ENCODE results near the gene IL19.

Gene IL19

DNA sequence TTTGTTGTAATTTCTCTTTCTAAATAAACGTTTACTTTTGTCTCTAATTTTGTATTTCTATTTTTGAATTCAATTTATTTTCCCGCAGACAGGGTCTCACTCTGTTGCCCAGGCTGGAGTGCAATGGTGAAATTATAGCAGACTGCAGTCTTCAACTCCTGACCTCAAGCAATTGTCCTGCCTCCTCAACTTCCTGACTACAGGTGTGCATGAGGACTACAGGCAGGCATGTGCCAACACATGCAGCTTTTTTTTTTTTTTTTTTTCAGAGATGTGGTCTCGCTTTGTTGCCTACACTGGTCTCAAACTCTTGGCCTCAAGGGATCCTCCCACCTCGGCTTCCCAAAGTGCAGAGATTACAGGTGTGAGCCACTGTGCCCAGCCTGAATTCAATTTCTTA is 58.2 kb downstream of the IL19 start:
- Histone ChIP-seq H2AFZ (ENCODE audit: low read length) (no peak overlapping the region), H3K9ac (ENCODE audit: low read depth, low read length, poor library complexity, severe bottlenecking) (no peak overlapping the region), H4K20me1 (ENCODE audit: insufficient read depth, low read length, poor library complexity, severe bottlenecking) (no peaks in the 10 kb centered on the region), H3K79me2 (ENCODE audit: insufficient read depth, low read length) (no peaks in the 10 kb centered on the region), H3K36me3 (ENCODE audit: insufficient read depth, low read length) (no peaks in the 10 kb centered on the region), H3K27me3 (ENCODE audit: insufficient read depth, low read length, poor library complexity, severe bottlenecking) (no peaks in the 10 kb centered on the region), H3K9me3 (ENCODE audit: insufficient read depth, low read depth, low read length) (no peaks in the 10 kb centered on the region), H3K9me2 (replicated peaks; ENCODE audit: low read depth, low read length) (no peaks in the 10 kb centered on the region), H3F3A (ENCODE audit: low read depth) (0 out of 2 replicates have a peak, but pooled peaks cover 3% of the 10 kb centered on the region), H3K4me2 (ENCODE audit: low read depth, low read length, poor library complexity, severe bottlenecking) (peak overlapping the region; percentile 3), H3K4me3 (ENCODE audit: low read length, poor library complexity, severe bottlenecking) (no peak overlapping the region), H3K4me1 (ENCODE audit: insufficient read depth, low read length, poor library complexity, severe bottlenecking) (peaks cover 52% of the 10 kb centered on the region)
- TF ChIP-seq EZH2phosphoT487 (IDR thresholded peaks at IDR 0.05; ENCODE audit: borderline replicate concordance) = no peak
- TF ChIP-seq, protein P1, sequence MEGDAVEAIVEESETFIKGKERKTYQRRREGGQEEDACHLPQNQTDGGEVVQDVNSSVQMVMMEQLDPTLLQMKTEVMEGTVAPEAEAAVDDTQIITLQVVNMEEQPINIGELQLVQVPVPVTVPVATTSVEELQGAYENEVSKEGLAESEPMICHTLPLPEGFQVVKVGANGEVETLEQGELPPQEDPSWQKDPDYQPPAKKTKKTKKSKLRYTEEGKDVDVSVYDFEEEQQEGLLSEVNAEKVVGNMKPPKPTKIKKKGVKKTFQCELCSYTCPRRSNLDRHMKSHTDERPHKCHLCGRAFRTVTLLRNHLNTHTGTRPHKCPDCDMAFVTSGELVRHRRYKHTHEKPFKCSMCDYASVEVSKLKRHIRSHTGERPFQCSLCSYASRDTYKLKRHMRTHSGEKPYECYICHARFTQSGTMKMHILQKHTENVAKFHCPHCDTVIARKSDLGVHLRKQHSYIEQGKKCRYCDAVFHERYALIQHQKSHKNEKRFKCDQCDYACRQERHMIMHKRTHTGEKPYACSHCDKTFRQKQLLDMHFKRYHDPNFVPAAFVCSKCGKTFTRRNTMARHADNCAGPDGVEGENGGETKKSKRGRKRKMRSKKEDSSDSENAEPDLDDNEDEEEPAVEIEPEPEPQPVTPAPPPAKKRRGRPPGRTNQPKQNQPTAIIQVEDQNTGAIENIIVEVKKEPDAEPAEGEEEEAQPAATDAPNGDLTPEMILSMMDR (conservative IDR thresholded peaks at IDR 0.05; ENCODE audit: low read length) = no peak

DNA sequence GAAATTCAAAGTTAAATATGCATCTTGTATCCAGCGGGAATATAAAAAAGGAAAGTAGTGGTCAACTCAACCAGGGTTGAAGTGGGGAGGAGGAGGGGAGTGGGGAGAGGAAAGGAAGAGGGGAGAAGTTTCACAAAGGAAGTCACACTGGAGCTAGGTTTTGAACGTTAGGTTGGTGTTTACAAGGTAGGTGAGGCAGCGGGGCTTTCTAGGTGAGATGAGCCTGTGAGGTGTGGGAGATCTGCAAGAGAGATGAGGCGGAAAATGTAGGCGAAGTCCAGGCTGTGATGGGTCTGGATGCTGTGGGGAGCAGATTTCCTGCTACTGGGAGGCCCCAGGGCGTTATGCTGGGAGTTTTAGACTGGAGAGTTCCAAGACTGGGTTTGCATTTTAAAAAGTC is 58.7 kb downstream of the IL19 start:
- H3K4me2 ChIP-seq (ENCODE audit: low read depth, low read length, poor library complexity, severe bottlenecking) = peak overlapping the region; percentile 3
- no peaks in the 10 kb centered on the region for H4K20me1 ChIP-seq (ENCODE audit: insufficient read depth, low read length, poor library complexity, severe bottlenecking)
- no peak overlapping the region for H3K4me3 ChIP-seq (ENCODE audit: low read length, poor library complexity, severe bottlenecking)
- 0 out of 2 replicates have a peak, but pooled peaks cover 3% of the 10 kb centered on the region for H3F3A ChIP-seq (ENCODE audit: low read depth)
- no peaks in the 10 kb centered on the region for H3K27me3 ChIP-seq (ENCODE audit: insufficient read depth, low read length, poor library complexity, severe bottlenecking)
- H3K9me2 ChIP-seq (replicated peaks; ENCODE audit: low read depth, low read length) = no peaks in the 10 kb centered on the region
- H3K36me3 ChIP-seq (ENCODE audit: insufficient read depth, low read length) = no peaks in the 10 kb centered on the region
- no peak overlapping the region for H3K9ac ChIP-seq (ENCODE audit: low read depth, low read length, poor library complexity, severe bottlenecking)
- no peak for TF ChIP-seq EZH2phosphoT487 (IDR thresholded peaks at IDR 0.05; ENCODE audit: borderline replicate concordance)
- TF ChIP-seq, protein P1 (conservative IDR thresholded peaks at IDR 0.05; ENCODE audit: low read length) = no peak
- H3K4me1 ChIP-seq (ENCODE audit: insufficient read depth, low read length, poor library complexity, severe bottlenecking) = peaks cover 53% of the 10 kb centered on the region
- no peaks in the 10 kb centered on the region for H3K9me3 ChIP-seq (ENCODE audit: insufficient read depth, low read depth, low read length)
- H3K79me2 ChIP-seq (ENCODE audit: insufficient read depth, low read length) = no peaks in the 10 kb centered on the region
- peak overlapping the region; percentile 59; the same call in 1 of the 2 replicates for H2AFZ ChIP-seq (ENCODE audit: low read length)

DNA sequence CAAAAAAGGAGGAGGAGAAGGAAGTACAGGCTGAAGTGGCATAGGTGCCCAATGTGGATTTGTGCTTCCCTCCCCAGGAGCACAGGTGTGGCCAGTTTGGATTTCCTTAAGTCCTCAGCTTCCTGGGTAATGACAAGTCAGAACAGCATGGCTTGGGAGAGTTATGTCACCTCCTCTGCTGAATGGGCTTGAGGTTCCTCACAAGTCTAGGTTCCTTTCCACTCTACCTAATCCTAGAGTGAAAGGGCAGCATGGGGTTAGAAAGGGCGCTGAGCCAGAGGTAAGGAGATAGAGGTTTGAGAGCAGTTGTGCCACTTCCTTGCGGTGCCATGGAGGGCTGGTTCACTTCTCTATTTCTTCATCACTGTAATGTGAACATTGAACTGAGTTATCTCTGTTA is 59.3 kb downstream of the IL19 start:
- H3F3A ChIP-seq (ENCODE audit: low read depth) = 0 out of 2 replicates have a peak, but pooled peaks cover 3% of the 10 kb centered on the region
- no peaks in the 10 kb centered on the region for H3K9me2 ChIP-seq (replicated peaks; ENCODE audit: low read depth, low read length)
- no peaks in the 10 kb centered on the region for H3K36me3 ChIP-seq (ENCODE audit: insufficient read depth, low read length)
- H2AFZ ChIP-seq (ENCODE audit: low read length) = peak overlapping the region; percentile 59
- no peak overlapping the region for H3K9ac ChIP-seq (ENCODE audit: low read depth, low read length, poor library complexity, severe bottlenecking)
- no peak overlapping the region for H3K4me3 ChIP-seq (ENCODE audit: low read length, poor library complexity, severe bottlenecking)
- H3K79me2 ChIP-seq (ENCODE audit: insufficient read depth, low read length) = no peaks in the 10 kb centered on the region
- H3K9me3 ChIP-seq (ENCODE audit: insufficient read depth, low read depth, low read length) = no peaks in the 10 kb centered on the region
- TF ChIP-seq EZH2phosphoT487 (IDR thresholded peaks at IDR 0.05; ENCODE audit: borderline replicate concordance) = no peak
- TF ChIP-seq, protein P1 (conservative IDR thresholded peaks at IDR 0.05; ENCODE audit: low read length) = no peak
- H3K4me2 ChIP-seq (ENCODE audit: low read depth, low read length, poor library complexity, severe bottlenecking) = peak overlapping the region; percentile 3
- H3K27me3 ChIP-seq (ENCODE audit: insufficient read depth, low read length, poor library complexity, severe bottlenecking) = no peaks in the 10 kb centered on the region
- H3K4me1 ChIP-seq (ENCODE audit: insufficient read depth, low read length, poor library complexity, severe bottlenecking) = peaks cover 51% of the 10 kb centered on the region
- no peaks in the 10 kb centered on the region for H4K20me1 ChIP-seq (ENCODE audit: insufficient read depth, low read length, poor library complexity, severe bottlenecking)

Data from Loucy (cell line).